GM13977 (cell line): ENCODE results near the gene CCDC126.
"Not testable (repeated sequence)": the region's sequence is repeated elsewhere in the genome, so short reads cannot be mapped to it uniquely, and the experiment has no call there.

Experiments used
- DNase-seq: peaks from one replicate; pipeline ENCODE4 v3.0.0; 2012; ENCODE audit warnings: low spot score
- in situ Hi-C: fragments of 300-500 bp; cut with MboI; formaldehyde crosslinking; loops from one replicate; pipeline ENCODE4 v1.12.0; 2022; ENCODE audit warnings: low sequenced_read_pairs, low pct_unique_long_range_greater_than_20kb, mixed read lengths, inconsistent platforms; ENCODE audit not compliant: unreplicated experiment
- TF ChIP-seq, protein P1 (sequence below): IDR thresholded peaks from 2 replicates; pipeline ENCODE4 v1.5.1; 2012; ENCODE audit warnings: mild to moderate bottlenecking, control low read depth; ENCODE audit not compliant: insufficient read depth; ENCODE audit errors: extremely low read depth, missing control alignments

Gene CCDC126

DNA sequence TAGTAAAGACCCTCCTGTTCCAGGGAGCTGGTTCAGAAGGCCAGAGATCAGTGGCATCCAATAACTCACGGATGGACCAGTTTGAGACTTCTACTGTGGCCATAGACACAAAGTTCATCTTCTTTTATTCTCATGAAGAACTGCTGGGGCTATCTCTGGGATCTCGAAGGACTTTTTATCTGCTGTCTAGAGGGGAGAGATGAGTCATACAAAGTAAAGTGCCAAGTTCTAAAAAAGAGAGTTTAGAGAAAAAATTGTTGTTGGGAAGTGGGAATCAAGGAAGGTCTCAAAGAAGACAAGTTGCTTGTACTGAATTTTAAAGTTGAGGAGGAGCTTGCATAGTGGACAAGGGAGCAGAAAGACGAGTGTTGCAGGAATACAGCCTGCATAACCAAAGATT lies 74.9 kb downstream of the CCDC126 start:
- in situ Hi-C loops = no loop called here
- DNase-seq = no peak
- TF ChIP-seq, protein P1, sequence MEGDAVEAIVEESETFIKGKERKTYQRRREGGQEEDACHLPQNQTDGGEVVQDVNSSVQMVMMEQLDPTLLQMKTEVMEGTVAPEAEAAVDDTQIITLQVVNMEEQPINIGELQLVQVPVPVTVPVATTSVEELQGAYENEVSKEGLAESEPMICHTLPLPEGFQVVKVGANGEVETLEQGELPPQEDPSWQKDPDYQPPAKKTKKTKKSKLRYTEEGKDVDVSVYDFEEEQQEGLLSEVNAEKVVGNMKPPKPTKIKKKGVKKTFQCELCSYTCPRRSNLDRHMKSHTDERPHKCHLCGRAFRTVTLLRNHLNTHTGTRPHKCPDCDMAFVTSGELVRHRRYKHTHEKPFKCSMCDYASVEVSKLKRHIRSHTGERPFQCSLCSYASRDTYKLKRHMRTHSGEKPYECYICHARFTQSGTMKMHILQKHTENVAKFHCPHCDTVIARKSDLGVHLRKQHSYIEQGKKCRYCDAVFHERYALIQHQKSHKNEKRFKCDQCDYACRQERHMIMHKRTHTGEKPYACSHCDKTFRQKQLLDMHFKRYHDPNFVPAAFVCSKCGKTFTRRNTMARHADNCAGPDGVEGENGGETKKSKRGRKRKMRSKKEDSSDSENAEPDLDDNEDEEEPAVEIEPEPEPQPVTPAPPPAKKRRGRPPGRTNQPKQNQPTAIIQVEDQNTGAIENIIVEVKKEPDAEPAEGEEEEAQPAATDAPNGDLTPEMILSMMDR = no peak

DNA sequence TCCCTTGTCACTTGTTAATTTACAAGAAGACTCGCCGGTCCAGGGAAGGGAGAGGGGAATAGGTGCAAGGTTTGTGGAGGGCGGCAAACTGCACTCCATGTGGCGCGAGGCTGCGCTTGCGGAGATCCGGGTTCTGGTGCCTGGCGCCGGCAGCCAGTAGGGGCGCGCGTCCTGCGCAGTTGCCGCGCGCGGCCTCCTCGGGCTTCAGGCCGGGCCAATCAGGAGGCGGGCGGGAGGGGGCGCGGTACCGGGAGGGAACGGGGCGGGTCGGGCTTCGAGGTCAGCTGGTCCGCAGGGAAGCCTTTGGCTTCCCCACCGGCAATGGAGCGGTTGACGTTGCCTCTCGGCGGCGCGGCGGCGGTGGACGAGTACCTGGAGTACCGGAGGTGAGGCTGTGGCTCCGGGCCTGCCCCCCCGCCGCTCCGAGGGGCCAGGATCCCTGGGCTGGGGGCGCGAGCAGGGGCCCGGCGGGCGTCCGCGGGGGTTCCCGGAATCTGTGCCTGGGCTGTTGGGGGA lies 82.8 kb downstream of the CCDC126 start, which contains the start of gene FAM221A:
FAM221A (plus strand) TSS at position 302 of the 516 bp plus-strand sequence; CDS start at position 322, 20 bp downstream.
- in situ Hi-C loops = no loop called here

DNA sequence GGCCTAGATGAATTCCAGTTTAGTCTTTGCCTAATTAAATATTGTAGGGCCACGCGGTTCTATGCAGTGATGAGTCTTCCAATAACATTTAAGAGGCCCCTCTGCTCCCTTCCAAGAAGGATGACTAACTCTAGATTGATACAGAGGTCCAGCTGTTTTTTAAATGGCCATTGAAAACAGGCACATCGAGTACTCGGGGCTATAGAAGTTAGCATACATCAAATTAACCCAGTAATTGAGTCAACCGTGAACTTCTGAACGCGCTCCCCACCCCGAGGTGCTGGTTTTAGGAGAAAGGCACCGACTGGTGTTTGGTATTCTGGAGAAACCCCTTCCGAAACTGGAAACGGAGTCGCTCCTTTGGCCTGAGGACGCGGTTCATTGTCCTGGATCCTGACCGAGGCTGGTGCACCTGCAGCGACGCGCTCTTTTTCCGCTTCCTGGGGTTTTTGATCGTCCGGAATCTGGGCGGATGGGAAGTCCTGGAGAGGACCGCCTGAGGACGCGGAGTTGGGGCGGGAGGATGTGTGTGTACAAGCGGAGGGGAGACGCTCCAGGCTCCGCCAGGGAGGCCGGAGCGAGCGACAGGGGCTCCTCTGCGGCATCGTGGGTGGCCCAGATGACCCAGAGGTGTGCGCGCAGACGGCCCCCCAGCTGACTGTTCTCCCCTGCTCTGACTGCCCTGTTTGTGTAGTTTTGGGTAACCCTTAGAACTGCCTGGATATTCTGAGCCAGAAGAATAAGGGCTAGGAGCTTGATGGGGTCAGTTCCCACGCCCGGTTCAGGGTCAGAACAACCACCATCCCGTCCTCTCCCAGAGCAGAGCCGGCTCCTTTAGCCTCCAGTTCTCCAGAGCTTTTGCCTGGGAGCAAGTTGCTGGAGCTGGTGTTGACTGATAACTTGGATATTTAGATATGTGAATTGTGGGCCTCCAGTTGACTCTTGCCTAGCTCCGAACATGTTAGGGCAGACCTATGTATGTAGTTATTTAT lies 83.5 kb downstream of the CCDC126 start:
- TF ChIP-seq, protein P1 = no peak

More for the DNA sequence above, 82.8 kb downstream of the CCDC126 start, which contains the start of gene FAM221A:
- DNase-seq = peak; percentile 86
- TF ChIP-seq, protein P1 = peak; percentile 84

DNA sequence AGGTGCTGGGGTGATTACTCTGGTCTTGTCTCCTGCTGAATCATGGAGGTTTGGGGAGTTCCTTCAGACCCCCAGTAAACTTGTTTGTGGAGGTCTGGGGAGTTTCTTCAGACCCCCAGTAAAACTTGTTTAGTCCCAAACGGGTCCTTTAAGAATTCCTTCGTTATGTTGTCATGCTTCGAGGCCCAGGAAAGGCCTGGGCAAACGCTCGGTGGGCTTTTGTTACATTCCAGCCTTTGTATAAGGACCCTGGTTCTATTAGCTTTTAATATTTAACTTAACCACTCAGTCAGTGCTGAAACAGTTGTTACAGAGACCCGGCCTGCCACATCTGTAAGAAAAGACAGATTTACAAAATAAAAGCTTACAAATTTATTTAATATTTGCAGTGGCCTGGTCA lies 86.9 kb downstream of the CCDC126 start:
- in situ Hi-C loops, DNase-seq: not testable (repeated sequence)

More for the DNA sequence above, 83.5 kb downstream of the CCDC126 start:
- peak; percentile 42 for DNase-seq
- in situ Hi-C loops = no loop called here

DNA sequence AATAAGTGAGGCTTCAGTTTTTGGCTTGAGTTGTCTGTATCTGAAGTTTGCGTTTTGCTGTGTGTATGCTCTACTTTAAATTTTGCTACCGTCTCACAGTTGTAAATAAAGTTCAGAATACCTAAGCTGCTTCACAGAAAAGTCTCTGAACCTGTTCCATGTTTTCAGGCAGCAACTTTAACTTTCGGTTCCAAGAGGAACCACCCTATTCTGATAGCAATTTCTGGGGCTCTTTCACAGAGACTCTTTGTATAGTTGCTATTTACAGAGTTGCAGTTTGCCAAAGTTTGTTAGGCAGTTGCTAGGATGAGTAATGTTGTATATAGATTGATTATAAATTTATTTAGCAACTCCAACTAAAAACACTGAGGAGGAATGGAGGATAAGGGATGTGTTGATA lies 88.5 kb downstream of the CCDC126 start:
- in situ Hi-C loops = no loop called here
- no peak for DNase-seq
- TF ChIP-seq, protein P1 = no peak

DNA sequence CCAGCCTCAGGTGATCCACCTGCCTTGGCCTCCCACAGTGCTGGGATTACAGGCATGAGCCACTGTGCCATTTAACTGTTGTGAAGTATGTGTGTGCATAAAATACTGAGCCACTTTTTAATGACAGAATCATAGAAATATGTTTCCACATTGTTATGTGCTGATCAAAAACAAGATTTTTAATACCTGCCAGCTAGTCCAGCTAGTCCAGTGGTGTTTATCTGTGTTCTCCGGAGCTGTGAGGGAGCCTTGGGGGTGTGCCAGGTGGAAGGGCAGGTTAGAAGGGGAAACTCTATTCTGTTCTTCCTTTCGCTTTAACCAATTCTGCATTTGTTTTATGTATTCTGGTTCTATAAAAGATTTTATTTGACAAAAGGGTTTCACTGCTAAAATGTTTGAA lies 89.8 kb downstream of the CCDC126 start:
- TF ChIP-seq, protein P1 = no peak
- no peak for DNase-seq
- in situ Hi-C loops = no loop called here

DNA sequence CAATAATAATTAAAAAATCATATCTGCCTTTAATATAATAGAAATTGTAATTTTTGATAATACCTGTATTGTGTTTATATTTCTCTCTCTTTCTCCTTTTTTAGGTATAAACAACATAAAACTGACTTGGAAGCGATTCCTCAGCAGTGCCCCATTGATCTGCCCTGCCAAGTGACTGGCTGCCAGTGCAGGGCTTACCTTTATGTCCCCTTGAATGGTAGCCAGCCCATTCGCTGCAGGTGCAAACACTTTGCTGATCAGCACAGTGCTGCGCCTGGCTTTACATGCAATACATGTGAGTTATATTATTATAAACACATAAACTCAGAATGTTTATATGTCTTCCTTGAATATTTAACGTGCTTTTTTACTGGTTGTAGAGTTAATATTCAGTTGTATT lies 92.0 kb downstream of the CCDC126 start:
- in situ Hi-C loops = no loop called here
- no peak for DNase-seq

More for the DNA sequence above, 92.0 kb downstream of the CCDC126 start:
- TF ChIP-seq, protein P1 = no peak
